ENCODE results near the gene FARP2.

FARP2 gene, protein sequence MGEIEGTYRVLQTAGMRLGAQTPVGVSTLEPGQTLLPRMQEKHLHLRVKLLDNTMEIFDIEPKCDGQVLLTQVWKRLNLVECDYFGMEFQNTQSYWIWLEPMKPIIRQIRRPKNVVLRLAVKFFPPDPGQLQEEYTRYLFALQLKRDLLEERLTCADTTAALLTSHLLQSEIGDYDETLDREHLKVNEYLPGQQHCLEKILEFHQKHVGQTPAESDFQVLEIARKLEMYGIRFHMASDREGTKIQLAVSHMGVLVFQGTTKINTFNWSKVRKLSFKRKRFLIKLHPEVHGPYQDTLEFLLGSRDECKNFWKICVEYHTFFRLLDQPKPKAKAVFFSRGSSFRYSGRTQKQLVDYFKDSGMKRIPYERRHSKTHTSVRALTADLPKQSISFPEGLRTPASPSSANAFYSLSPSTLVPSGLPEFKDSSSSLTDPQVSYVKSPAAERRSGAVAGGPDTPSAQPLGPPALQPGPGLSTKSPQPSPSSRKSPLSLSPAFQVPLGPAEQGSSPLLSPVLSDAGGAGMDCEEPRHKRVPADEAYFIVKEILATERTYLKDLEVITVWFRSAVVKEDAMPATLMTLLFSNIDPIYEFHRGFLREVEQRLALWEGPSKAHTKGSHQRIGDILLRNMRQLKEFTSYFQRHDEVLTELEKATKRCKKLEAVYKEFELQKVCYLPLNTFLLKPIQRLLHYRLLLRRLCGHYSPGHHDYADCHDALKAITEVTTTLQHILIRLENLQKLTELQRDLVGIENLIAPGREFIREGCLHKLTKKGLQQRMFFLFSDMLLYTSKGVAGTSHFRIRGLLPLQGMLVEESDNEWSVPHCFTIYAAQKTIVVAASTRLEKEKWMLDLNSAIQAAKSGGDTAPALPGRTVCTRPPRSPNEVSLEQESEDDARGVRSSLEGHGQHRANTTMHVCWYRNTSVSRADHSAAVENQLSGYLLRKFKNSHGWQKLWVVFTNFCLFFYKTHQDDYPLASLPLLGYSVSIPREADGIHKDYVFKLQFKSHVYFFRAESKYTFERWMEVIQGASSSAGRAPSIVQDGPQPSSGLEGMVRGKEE
- 12.8 to 22.3 (median 15.6) reads per million in 3 donors for total RNA-seq

DNA sequence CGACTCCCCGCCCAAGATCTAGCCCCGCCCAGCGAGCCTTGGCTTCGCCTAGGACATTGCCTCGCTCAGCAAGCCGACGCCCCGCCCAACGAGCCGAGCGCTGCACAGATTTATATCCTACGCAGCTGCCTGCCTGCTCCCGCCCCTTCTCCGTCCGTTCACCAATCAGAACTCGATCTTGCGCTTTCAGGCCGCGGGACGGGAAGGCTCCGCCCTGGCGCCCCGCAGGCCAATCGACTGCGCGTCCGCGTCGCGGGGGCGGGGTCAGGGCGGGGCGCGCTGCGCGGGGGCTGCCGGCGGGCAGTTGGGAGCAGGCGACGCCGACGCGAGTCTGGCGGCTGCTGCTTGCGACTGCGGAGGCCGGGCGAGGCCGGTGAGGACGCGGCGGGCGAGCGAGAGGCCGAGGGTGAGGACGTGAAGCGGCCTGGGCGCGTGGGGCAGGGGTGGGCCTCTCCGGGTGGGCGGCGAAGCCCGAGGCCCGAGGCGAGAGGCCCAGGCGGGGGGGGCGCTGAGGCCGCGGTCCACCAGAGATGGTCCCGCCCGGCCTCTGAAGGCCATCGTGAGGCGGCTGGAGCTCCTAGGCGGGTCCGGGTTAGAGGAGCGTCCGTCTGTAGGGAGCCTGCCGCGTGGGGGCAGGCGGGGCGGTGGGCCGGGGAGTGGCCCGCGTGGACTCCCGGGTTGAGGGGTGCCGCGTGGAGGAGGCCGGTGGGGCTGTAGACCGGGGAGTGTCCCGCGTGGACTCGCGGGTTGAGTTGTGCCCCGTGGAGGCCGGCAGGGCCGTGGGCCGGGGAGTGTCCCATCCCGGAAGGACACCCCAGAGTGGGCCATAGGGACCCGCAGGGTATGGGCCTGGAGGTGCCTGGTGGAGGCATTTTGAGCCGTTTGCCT is at the start of gene FARP2:
FARP2 (plus strand) TSS at position 303 of the 888 bp plus-strand sequence. CDS start 16,823 bp downstream, outside the sequence.
- no peaks in the 10 kb centered on the region for H3K27me3 ChIP-seq (replicated peaks; ENCODE audit: control insufficient read depth, insufficient read depth, low read length, poor library complexity, severe bottlenecking)
- peak within 1 kb of the TSS; percentile 56 for H3K27ac ChIP-seq (ENCODE audit: insufficient read depth, low read length, poor library complexity, severe bottlenecking)
- H3K36me3 ChIP-seq (ENCODE audit: control insufficient read depth, insufficient read depth, low read length): peaks cover 5% of the 10 kb centered on the region
- peak; percentile 95 to 97 (median 96) for DNase-seq
- no peaks in the 10 kb centered on the region for H3K9me3 ChIP-seq (ENCODE audit: control insufficient read depth, low read length)
- H3K4me1 ChIP-seq (ENCODE audit: control insufficient read depth, insufficient read depth, low read length, poor library complexity, severe bottlenecking): peaks cover 13% of the 10 kb centered on the region
- H3K4me3 ChIP-seq (ENCODE audit: insufficient read depth, low read depth, low read length, poor library complexity, severe bottlenecking): peak within 1 kb of the TSS; percentile 62

DNA sequence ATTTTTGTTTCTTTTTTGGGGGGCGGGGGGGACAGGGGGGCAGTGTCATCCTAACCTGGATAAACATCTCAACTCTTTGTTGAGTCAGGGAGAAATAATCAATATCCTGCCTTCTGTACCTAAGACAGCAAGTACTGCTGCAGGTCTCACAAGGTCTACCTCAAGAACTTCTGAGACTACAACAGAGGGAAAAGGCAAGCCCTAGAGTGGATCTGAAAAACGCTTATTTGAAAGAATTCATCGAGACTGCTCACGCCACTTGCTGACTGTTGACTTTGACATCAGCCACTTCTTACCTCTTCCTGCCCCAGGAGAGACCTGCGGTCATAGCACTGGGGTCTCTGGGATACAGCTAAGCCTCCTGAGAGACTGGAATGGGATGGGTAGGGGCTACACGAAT is 49.0 kb upstream of the FARP2 start:
- Histone ChIP-seq H3K27ac (ENCODE audit: insufficient read depth, low read length, poor library complexity, severe bottlenecking) (peak overlapping the region; percentile 15), H3K4me1 (ENCODE audit: control insufficient read depth, insufficient read depth, low read length, poor library complexity, severe bottlenecking) (peaks cover 29% of the 10 kb centered on the region), H3K9me3 (ENCODE audit: control insufficient read depth, low read length) (no peaks in the 10 kb centered on the region), H3K4me3 (ENCODE audit: insufficient read depth, low read depth, low read length, poor library complexity, severe bottlenecking) (no peak overlapping the region), H3K27me3 (replicated peaks; ENCODE audit: control insufficient read depth, insufficient read depth, low read length, poor library complexity, severe bottlenecking) (no peaks in the 10 kb centered on the region), H3K36me3 (ENCODE audit: control insufficient read depth, insufficient read depth, low read length) (no peaks in the 10 kb centered on the region)
- DNase-seq: no peak

GRCh38 chr2:241308267-241308666 is 47.8 kb upstream of the FARP2 start:
- no peaks in the 10 kb centered on the region for H3K27me3 ChIP-seq (replicated peaks; ENCODE audit: control insufficient read depth, insufficient read depth, low read length, poor library complexity, severe bottlenecking)
- DNase-seq: no peak
- peaks cover 29% of the 10 kb centered on the region for H3K4me1 ChIP-seq (ENCODE audit: control insufficient read depth, insufficient read depth, low read length, poor library complexity, severe bottlenecking)
- no peak overlapping the region for H3K4me3 ChIP-seq (ENCODE audit: insufficient read depth, low read depth, low read length, poor library complexity, severe bottlenecking)
- no peaks in the 10 kb centered on the region for H3K9me3 ChIP-seq (ENCODE audit: control insufficient read depth, low read length)
- H3K36me3 ChIP-seq (ENCODE audit: control insufficient read depth, insufficient read depth, low read length): no peaks in the 10 kb centered on the region
- H3K27ac ChIP-seq (ENCODE audit: insufficient read depth, low read length, poor library complexity, severe bottlenecking): no peak overlapping the region

- Histone ChIP-seq H3K9me3 (ENCODE audit: control insufficient read depth, low read length) (no peaks in the 10 kb centered on the region), H3K36me3 (ENCODE audit: control insufficient read depth, insufficient read depth, low read length) (no peaks in the 10 kb centered on the region), H3K27me3 (replicated peaks; ENCODE audit: control insufficient read depth, insufficient read depth, low read length, poor library complexity, severe bottlenecking) (no peaks in the 10 kb centered on the region), H3K4me1 (ENCODE audit: control insufficient read depth, insufficient read depth, low read length, poor library complexity, severe bottlenecking) (peaks cover 31% of the 10 kb centered on the region), H3K4me3 (ENCODE audit: insufficient read depth, low read depth, low read length, poor library complexity, severe bottlenecking) (no peak overlapping the region), H3K27ac (ENCODE audit: insufficient read depth, low read length, poor library complexity, severe bottlenecking) (peak overlapping the region; percentile 50)
- DNase-seq: no peak
Observed at GRCh38 chr2:241308832-241309500, 47.1 kb upstream of the FARP2 start.

DNA sequence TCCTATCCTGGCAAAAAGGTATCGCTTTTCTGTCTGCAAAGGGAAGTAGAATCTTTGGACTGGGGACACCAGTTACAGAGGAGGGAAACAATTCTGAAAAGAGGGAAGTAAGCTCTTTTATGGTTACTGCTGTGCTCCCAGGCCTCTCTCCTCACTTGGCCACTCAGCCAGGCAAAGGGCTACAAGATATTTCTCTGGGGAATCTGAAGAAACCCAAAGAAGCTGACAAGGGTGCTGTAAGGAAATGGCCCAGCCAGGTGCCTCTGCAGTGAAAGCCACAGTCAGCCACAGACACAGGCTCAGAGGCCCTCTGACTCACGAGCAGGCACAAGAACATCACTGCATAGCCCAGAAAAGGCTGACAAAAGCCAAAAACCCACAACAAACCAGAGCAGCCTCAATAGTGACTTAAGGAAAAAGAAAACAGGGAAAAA is 46.4 kb upstream of the FARP2 start:
- Histone ChIP-seq H3K4me3 (ENCODE audit: insufficient read depth, low read depth, low read length, poor library complexity, severe bottlenecking) (no peak overlapping the region), H3K9me3 (ENCODE audit: control insufficient read depth, low read length) (no peaks in the 10 kb centered on the region), H3K27ac (ENCODE audit: insufficient read depth, low read length, poor library complexity, severe bottlenecking) (peak overlapping the region; percentile 50), H3K36me3 (ENCODE audit: control insufficient read depth, insufficient read depth, low read length) (no peaks in the 10 kb centered on the region), H3K27me3 (replicated peaks; ENCODE audit: control insufficient read depth, insufficient read depth, low read length, poor library complexity, severe bottlenecking) (no peaks in the 10 kb centered on the region), H3K4me1 (ENCODE audit: control insufficient read depth, insufficient read depth, low read length, poor library complexity, severe bottlenecking) (peaks cover 39% of the 10 kb centered on the region)
- peak; percentile 43 to 58 (median 46) for DNase-seq

GRCh38 chr2:241310917-241311566 is 45.0 kb upstream of the FARP2 start:
- Histone ChIP-seq H3K4me3 (ENCODE audit: insufficient read depth, low read depth, low read length, poor library complexity, severe bottlenecking) (no peak overlapping the region), H3K36me3 (ENCODE audit: control insufficient read depth, insufficient read depth, low read length) (no peaks in the 10 kb centered on the region), H3K9me3 (ENCODE audit: control insufficient read depth, low read length) (no peaks in the 10 kb centered on the region), H3K4me1 (ENCODE audit: control insufficient read depth, insufficient read depth, low read length, poor library complexity, severe bottlenecking) (peaks cover 35% of the 10 kb centered on the region), H3K27me3 (replicated peaks; ENCODE audit: control insufficient read depth, insufficient read depth, low read length, poor library complexity, severe bottlenecking) (no peaks in the 10 kb centered on the region), H3K27ac (ENCODE audit: insufficient read depth, low read length, poor library complexity, severe bottlenecking) (peak overlapping the region; percentile 50)
- DNase-seq: no peak

DNA sequence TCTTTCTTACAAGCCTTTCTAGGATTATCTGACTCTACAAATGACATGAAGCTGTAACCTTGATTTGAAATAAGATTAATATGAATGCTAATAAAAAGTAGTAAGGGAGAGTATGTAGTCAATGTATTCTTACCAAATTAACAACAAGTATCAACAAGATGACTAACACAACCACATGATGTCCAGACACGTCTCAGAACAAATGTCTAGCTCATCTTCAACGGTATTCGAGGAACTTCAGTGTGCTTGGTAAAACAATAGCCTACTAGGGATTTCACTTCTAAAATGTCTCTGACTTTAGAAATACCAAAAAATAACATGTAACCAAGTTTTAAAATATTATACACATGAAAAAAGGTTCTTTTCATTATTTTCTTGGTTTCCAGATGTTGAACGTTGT is 44.0 kb upstream of the FARP2 start:
- H3K9me3 ChIP-seq (ENCODE audit: control insufficient read depth, low read length): no peaks in the 10 kb centered on the region
- H3K4me3 ChIP-seq (ENCODE audit: insufficient read depth, low read depth, low read length, poor library complexity, severe bottlenecking): no peak overlapping the region
- peaks cover 35% of the 10 kb centered on the region for H3K4me1 ChIP-seq (ENCODE audit: control insufficient read depth, insufficient read depth, low read length, poor library complexity, severe bottlenecking)
- H3K27me3 ChIP-seq (replicated peaks; ENCODE audit: control insufficient read depth, insufficient read depth, low read length, poor library complexity, severe bottlenecking): no peaks in the 10 kb centered on the region
- H3K27ac ChIP-seq (ENCODE audit: insufficient read depth, low read length, poor library complexity, severe bottlenecking): peak overlapping the region; percentile 19
- DNase-seq: no peak
- H3K36me3 ChIP-seq (ENCODE audit: control insufficient read depth, insufficient read depth, low read length): no peaks in the 10 kb centered on the region

DNA sequence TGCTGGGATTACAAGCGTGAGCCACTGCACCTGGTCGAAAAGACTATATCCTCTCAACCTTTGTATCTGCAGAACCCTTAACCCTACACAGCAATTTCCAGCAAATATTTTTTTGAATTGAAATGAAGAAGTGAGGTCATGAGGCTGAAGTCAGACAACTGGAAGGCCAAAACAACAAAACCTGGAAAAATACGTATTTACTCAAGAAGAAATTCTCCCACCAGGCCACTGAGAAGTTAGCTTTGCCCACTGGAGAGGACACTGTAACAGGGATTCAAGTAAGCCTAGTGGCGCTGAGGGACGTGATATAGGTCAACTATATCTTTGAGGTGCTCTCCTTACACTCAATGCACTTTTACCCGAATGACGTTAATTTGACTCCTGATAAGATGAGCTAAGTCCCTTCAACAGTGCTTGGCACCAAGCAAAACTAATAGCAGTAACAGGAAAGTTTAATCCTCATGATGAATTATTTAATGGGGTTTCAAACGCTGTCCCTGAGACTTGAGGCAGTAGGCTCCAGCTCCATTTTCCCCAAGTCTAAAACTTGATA is 42.5 kb upstream of the FARP2 start:
- no peaks in the 10 kb centered on the region for H3K36me3 ChIP-seq (ENCODE audit: control insufficient read depth, insufficient read depth, low read length)
- no peak overlapping the region for H3K4me3 ChIP-seq (ENCODE audit: insufficient read depth, low read depth, low read length, poor library complexity, severe bottlenecking)
- no peak for DNase-seq
- peaks cover 32% of the 10 kb centered on the region for H3K4me1 ChIP-seq (ENCODE audit: control insufficient read depth, insufficient read depth, low read length, poor library complexity, severe bottlenecking)
- H3K27ac ChIP-seq (ENCODE audit: insufficient read depth, low read length, poor library complexity, severe bottlenecking): no peak overlapping the region
- H3K9me3 ChIP-seq (ENCODE audit: control insufficient read depth, low read length): no peaks in the 10 kb centered on the region
- H3K27me3 ChIP-seq (replicated peaks; ENCODE audit: control insufficient read depth, insufficient read depth, low read length, poor library complexity, severe bottlenecking): no peaks in the 10 kb centered on the region
